Lung (tissue), 12 donors: ENCODE measurements around the gene COPS9. TPM values are rescaled to one million over a fixed set of nuclear protein-coding genes. Genes with fewer than 3 reads are reported as not detected.

ENCODE experiments used
- ATAC-seq: fragments of 200-7000 bp; cut with Tn5 transposase; one replicate; pipeline ENCODE4 v1.9.1; 2020; ENCODE audit warnings: moderate number of reproducible peaks; ENCODE audit not compliant: insufficient read depth, low FRiP score
- DNase-seq, 3 donors: peaks; one replicate each; pipeline ENCODE4 v3.0.0-alpha.2; 2013 to 2017
- H3K27ac ChIP-seq, 2 donors: one replicate each; pipeline ENCODE4 v1.5.1; 2013; ENCODE audit warnings: mild to moderate bottlenecking in 2 of 2, moderate library complexity in 2 of 2, control low read depth in 1 of 2, inconsistent platforms in 1 of 2, low read depth in 1 of 2, low read length in 1 of 2
- H3K27me3 ChIP-seq, 3 donors: one replicate each; pipeline ENCODE4 v1.5.1; 2013; ENCODE audit warnings: low read length in 2 of 3; ENCODE audit not compliant: control insufficient read depth in 3 of 3, insufficient read depth in 3 of 3
- H3K36me3 ChIP-seq, 4 donors: one replicate each; pipeline ENCODE4 v1.5.1; 2013; ENCODE audit warnings: low read length in 4 of 4, mild to moderate bottlenecking in 1 of 4, moderate library complexity in 1 of 4; ENCODE audit not compliant: control insufficient read depth in 4 of 4, insufficient read depth in 4 of 4
- H3K4me1 ChIP-seq, 5 donors: one replicate each; pipeline ENCODE4 v1.5.1; 2013; ENCODE audit warnings: low read length in 5 of 5, mild to moderate bottlenecking in 2 of 5, moderate library complexity in 1 of 5; ENCODE audit not compliant: control insufficient read depth in 5 of 5, insufficient read depth in 5 of 5
- H3K4me3 ChIP-seq: one replicate; pipeline ENCODE4 v1.5.1; 2013; ENCODE audit warnings: mild to moderate bottlenecking, control low read depth, moderate library complexity
- H3K9ac ChIP-seq, 2 donors: one replicate each; pipeline ENCODE4 v1.5.1; 2013; ENCODE audit warnings: low read length in 2 of 2, control low read depth in 1 of 2; ENCODE audit not compliant: insufficient read depth in 1 of 2
- H3K9me3 ChIP-seq, 4 donors: one replicate each; pipeline ENCODE4 v1.5.1; 2013; ENCODE audit warnings: low read length in 3 of 4, mild to moderate bottlenecking in 1 of 4, moderate library complexity in 1 of 4; ENCODE audit not compliant: control insufficient read depth in 4 of 4, insufficient read depth in 3 of 4
- WGBS, 2 donors: extraction: QIAGEN DNeasy Blood & Tissue Kit; methylation state at CpG; one replicate each; pipeline ENCODE4 v1.1.7; 2013; 5-methylcytosine and 5-hydroxymethylcytosine counted together
- polyA plus RNA-seq, 2 donors: library from polyadenylated mRNA; stranded (reverse); fragments of 200-250 nt; gene quantifications; one replicate each; pipeline ENCODE4 v1.2.1, GENCODE V29; 2013
- total RNA-seq, 2 donors: library from RNA; depleted of rRNA in 1 of 2; stranded (reverse); fragments of >200 nt in 1 of 2; gene quantifications; one replicate each; pipeline ENCODE4 v1.2.1, GENCODE V29; 2014 to 2021
- TF ChIP-seq, protein P1 (sequence below): IDR thresholded peaks from 2 replicates; pipeline ENCODE4 v1.5.1; 2012; ENCODE audit warnings: mild to moderate bottlenecking; ENCODE audit errors: control extremely low read depth, extremely low read depth
- donor health status: control.
- donor health status: control.
- donor health status: Bipolar disorder and iron deficiency.
- donor health status: healthy.
- donor health status: DM: yes; HTN: yes; CAD: no.

Gene COPS9
- total and polyA plus RNA-seq, 4 donors: 52.5 to 386 (median 148) TPM

DNA sequence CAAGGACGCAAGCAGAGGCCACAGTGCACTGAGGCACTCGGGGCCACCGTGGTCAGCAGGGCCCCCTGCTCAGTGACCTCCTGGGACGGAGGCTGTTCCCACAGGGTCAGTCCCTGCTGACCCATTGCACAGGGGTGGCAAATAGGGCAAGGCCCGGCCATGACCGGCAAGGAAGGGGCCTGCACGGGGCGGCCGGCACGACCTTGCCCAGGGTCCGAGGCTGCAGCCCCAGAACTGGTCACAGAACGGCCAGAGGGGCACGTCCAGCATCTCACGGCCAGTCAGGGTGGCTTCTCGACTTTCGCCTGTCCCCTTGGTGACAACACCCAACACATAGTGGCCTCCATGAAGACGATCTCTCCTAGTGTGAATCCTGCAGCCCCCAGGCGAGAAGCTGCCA, 31.9 kb upstream of the COPS9 start:
- no peak overlapping the region for H3K27ac ChIP-seq
- ATAC-seq (no peak), DNase-seq (no peak)
- peaks cover 0 to 3% (median 0%) of the 10 kb centered on the region in 5 donors for H3K4me1 ChIP-seq
- H3K9me3 ChIP-seq: peaks cover 0 to 6% (median 0%) of the 10 kb centered on the region in 4 donors
- no peak overlapping the region for H3K4me3 ChIP-seq
- peaks cover 0 to 2% (median 0%) of the 10 kb centered on the region in 3 donors for H3K27me3 ChIP-seq
- TF ChIP-seq, protein P1, sequence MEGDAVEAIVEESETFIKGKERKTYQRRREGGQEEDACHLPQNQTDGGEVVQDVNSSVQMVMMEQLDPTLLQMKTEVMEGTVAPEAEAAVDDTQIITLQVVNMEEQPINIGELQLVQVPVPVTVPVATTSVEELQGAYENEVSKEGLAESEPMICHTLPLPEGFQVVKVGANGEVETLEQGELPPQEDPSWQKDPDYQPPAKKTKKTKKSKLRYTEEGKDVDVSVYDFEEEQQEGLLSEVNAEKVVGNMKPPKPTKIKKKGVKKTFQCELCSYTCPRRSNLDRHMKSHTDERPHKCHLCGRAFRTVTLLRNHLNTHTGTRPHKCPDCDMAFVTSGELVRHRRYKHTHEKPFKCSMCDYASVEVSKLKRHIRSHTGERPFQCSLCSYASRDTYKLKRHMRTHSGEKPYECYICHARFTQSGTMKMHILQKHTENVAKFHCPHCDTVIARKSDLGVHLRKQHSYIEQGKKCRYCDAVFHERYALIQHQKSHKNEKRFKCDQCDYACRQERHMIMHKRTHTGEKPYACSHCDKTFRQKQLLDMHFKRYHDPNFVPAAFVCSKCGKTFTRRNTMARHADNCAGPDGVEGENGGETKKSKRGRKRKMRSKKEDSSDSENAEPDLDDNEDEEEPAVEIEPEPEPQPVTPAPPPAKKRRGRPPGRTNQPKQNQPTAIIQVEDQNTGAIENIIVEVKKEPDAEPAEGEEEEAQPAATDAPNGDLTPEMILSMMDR: no peak
- WGBS, 2 donors: 82 to 89% methylated on average over 18 of the region's 18 CpGs
- H3K36me3 ChIP-seq: no peaks in the 10 kb centered on the region
- no peak overlapping the region for H3K9ac ChIP-seq

DNA sequence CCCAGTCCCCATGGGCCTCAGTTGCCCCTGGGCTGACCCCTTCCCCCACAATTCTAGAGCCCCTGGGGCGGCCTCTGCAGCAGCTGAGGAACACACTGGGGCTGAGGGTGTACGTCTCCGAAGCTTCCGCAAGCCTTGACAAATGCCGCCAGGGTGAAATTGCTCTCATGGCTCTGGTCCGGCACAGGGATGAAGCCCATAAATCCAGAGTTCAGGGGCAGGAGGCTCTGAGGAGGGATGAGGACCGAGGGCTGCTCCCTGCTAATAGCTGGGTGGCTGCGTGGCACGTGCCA, 31.4 kb upstream of the COPS9 start:
- Histone ChIP-seq H3K9me3 (peaks cover 0 to 5% (median 0%) of the 10 kb centered on the region in 4 donors), H3K36me3 (no peaks in the 10 kb centered on the region), H3K27ac (no peak overlapping the region), H3K4me3 (no peak overlapping the region), H3K4me1 (peaks cover 0 to 3% (median 0%) of the 10 kb centered on the region in 5 donors), H3K9ac (no peak overlapping the region), H3K27me3 (peaks cover 0 to 2% (median 0%) of the 10 kb centered on the region in 3 donors)
- TF ChIP-seq, protein P1: no peak
- DNase-seq: no peak
- ATAC-seq: no peak
- 84 to 89% methylated on average over 9 of the region's 9 CpGs for WGBS, 2 donors

DNA sequence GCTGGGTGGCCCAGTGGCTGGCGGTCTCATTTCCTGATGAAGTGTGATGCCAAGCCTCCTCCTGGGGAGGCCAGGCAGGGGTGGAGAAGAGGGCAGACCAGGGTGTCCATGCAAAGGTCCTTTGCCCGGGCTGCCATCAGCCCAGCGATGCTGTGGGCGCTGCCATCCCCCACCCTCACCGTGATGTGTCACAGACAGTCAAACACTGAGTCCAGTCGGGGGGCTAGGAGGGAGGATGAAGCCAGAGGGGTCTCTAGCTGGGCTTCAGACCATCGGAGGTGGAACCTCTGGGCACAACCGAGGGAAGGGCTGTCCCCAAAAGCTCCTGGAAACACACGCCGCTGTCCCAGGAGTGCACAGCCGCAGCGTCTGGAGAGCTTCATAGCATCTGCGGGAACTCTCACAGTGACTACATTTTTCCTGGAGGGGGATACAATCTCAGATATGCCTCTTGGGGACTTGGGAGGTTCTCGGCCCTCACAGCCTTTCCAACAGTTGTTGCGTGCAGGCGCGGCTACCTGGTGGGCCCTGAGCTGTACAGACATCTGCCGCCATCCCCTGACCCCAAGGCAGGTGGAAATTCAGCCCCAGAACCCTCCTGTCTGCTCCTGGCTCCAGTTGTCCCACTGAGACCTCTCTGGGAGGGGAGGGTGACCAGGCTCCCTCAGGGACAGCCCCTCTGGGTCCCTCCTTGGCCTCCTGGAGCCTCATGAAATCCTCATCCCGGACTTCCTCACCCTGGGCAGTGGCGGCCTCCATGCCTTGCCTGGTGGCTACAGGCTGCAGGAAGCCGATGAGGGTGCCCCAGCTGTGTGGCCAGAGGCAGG, 30.9 kb upstream of the COPS9 start:
- H3K9me3 ChIP-seq: no peaks in the 10 kb centered on the region
- 88 to 91% methylated on average over 21 of the region's 21 CpGs for WGBS, 2 donors

More for the DNA sequence above, 30.9 kb upstream of the COPS9 start:
- DNase-seq (no peak), ATAC-seq (no peak)
- Histone ChIP-seq H3K36me3 (no peaks in the 10 kb centered on the region), H3K9ac (no peak overlapping the region), H3K27ac (no peak overlapping the region), H3K27me3 (peaks cover 0 to 2% (median 0%) of the 10 kb centered on the region in 3 donors), H3K4me3 (no peak overlapping the region), H3K4me1 (peaks cover 0 to 3% (median 0%) of the 10 kb centered on the region in 5 donors)
- TF ChIP-seq, protein P1: no peak
